Activated CD8-positive, alpha-beta memory T cell treated with anti-CD3 and anti-CD28 coated beads, Interleukin-2, amount 50 U/mL, for 48 hours (primary cell): ENCODE results near the gene ARHGAP6.
"Not testable (repeated sequence)": the region's sequence is repeated elsewhere in the genome, so short reads cannot be mapped to it uniquely, and the experiment has no call there.

Experiments used
- DNase-seq: peaks from one replicate; pipeline ENCODE4 v3.0.0-alpha.2; 2020

Gene ARHGAP6

DNA sequence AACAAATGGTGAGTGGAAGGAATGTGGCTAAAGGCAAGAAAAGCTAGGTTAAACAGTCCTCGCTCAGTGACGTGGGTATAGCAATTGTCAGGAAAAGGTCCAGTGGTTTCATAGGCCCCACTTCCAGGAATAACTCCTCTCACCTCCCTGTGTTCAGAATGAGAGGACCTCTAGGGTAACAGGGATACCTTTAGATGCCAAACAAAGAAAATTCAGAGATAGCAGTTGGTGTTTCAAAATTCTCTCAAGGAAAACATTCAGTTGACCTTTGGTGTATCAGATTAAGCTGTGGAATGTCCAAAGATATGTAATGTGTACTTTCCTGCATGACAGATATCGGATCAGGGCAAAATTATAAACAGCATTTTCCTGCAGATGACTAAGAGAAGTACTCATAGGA lies 155.9 kb downstream of the ARHGAP6 start:
- DNase-seq, result no peak

DNA sequence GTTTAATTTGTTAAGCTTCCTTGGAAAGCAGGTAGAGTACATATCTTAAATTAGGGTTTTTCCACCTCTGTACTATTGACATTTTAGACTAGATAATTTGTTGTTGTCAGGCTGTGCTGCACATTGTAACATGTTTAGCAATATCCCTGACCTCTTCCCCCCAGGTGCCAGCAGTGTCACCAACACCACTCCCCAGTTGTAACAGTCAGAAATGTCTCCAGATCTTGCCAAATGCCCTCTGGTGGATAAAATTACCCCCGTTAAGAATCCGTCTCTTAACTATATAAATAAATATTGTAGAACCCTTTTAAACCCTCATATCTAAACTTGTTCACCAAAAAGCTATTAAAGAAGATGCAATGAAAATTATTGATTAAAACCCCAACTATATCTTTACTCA lies 161.5 kb downstream of the ARHGAP6 start:
- DNase-seq, result no peak

DNA sequence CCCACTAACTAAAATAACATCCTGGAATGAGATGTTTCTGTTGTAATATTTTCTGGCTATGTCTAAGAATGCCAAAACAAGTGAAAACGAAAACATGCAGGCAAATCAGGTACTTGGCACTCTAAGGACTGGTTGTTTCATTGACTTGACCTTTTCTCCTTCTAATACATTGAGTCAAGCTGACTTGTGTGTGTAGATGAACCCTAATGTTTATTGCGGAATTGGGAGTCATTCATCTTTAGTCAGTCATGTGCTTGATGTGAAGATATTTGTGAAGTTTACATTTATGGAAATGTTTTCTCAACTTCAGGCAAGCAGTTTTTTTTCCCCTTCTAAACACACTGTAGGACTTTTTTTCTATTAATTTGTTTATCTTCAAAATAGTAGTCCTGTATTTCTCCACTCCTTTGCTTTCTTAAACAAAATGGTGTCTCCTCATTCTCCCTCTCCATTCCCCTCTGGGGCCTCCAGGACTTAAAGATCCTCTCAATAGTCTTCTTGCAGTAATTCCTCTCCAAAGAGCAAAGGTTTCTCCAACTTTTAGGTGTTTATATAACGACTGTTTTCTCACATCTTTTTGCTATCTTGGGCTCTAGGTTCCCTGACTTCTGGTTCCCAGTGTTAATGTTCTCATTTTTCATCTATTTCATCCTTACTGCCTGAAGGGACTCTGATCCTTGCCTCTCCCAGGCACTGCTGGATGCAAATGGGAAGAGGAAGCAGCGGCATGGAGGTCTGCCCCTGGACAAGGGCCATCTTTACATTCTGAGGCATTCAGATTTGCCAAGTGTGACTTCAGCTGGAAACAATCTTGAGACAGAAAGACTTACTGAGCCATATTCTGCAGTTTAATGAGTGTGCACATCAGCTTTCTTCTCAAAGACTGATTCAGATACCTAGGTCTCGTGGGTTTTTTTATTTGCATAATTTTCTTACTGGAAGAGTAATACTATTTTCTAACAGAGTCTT lies 166.4 kb downstream of the ARHGAP6 start:
- no peak for DNase-seq

DNA sequence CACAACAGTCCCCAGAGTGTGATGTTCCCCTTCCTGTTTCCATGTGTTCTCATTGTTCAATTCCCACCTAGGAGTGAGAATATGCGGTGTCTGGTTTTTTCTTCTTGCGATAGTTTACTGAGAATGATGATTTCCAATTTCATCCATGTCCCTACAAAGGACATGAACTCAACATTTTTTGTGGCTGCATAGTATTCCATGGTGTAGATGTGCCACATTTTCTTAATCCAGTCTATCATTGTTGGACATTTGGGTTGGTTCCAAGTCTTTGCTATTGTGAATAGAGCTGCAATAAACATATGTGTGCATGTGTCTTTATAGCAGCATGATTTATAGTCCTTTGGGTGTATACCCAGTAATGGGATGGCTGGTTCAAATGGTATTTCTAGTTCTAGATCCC lies 174.3 kb downstream of the ARHGAP6 start:
- DNase-seq, result not testable (repeated sequence)

DNA sequence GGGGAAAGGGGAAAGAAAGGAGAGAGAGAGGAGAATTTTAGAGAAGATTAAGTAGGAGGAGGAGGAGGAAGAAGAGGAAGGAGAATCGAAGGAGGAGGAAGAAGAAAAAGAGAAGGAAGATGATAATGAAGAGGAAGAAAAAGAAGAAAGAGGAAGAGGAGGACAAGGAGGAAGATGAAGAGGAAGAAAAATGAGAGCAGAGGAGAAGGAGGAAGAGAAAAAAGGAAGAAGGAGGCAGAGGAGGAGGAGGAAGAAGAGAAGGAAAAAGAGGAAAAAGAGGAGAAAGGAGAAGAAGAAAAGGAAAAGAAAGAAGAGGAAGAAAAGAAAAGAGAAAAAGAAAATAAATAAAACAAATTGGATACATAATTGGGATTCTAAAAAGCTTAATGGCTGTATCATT lies 181.4 kb downstream of the ARHGAP6 start:
- no peak for DNase-seq

DNA sequence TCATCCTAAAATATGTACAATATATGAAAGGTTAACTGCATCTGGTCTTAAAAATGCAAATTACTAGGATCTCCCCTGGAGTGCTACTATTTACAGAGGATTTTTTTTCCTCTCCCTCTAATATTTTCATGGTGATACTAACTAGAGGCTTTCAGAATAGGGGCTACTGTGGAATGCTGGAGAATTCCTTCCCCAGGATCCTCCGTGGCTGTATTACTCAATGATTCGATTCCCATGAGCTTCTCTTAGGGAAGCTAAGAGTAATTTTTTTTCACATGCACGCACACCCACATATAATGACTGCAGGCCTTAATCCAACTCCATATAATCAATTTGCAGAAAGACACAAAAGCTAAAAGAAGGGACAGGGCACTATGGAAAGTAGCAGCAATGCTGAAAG lies 184.7 kb downstream of the ARHGAP6 start:
- no peak for DNase-seq

DNA sequence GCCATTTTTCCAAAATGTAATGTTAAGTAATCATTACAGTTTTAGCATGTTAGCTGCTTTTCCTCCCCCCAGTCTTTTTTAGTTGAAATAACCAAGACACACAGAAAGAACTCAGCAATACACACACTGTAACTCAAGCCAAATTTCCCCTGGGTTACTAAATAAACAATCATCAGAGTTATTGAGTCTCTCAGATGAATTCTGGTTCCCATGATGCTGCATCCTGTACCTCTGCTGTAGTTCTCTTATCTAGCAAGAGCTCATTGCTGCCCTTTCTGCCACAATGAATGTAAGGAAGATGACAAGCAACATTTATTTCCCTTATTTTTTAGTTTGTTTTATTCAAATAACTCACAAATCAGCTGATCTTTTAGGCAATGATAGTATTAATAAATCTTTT lies 185.1 kb downstream of the ARHGAP6 start:
- no peak for DNase-seq

DNA sequence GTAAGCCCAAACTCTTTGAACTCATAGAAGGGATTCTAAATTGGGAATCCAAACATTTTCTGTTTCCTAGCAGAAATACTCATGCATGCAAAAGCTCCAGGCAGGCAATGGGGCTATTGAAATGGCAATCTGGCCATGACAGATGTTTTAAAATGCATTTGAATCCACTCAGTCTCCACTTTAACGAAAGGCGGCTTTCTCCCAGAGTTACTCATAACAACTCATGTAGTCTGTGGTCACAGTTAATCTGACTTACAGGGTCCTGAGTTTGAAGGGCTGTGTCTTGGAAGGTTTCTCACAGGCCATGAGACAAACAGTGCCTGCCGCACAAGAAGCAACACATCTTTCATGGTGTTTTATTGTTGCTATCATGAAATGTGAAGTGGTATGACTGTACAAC lies 186.8 kb downstream of the ARHGAP6 start:
- DNase-seq, result no peak

DNA sequence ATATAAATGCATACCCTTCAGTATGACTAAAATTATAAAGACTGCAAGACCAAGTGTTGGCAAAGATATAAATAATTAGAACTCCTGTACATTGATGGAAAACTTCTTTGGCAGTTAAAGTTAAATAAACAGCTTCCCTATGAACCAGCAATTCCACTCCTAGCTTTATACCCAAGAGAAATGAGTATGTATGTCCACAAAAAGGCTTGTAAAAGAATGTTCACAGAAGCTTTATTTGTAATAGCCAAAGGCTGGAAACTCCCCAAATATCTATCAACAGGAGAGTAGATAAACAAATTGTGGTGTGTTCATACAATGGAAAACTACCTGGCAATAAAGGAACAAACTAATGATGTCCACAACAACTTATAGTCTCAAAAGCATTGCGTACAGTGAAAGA lies 187.7 kb downstream of the ARHGAP6 start:
- DNase-seq, result no peak

DNA sequence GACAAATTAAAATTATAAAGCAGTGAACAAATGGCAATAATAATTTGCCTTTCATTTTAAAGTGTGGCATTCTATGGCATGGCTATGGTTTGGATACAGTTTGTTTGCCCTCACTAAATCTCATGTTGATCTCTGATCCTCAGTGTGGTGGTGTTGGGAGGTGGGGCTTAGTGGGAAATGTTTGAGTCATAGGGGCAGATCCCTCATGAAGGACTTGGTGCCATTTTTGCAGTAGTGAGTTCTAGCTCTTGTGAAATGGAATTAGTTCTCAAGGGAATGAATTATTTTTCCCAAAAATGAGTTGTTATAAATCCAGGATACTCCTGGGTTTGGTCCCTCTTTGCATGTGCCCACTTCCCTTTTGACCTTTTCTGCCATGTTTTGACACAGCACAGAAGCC lies 191.1 kb downstream of the ARHGAP6 start:
- DNase-seq, result no peak

DNA sequence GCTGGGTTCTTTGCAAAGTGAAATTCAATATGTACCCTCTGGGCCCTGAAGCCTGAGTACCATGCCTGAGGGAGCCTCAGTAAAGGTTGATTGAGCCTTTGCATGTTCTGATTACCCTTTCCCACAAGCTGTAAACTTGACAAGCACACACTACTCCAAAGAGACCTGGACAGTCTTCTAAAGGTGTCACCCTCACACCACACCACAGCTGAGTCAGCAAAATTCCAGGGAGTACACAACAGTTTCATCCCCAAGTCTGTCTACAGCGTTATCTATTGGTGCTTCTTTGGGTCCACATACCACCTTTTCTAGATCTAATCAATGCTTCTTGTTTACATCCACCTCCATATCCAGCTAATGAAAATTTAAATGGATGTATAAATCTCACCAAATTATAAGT lies 191.7 kb downstream of the ARHGAP6 start:
- no peak for DNase-seq

DNA sequence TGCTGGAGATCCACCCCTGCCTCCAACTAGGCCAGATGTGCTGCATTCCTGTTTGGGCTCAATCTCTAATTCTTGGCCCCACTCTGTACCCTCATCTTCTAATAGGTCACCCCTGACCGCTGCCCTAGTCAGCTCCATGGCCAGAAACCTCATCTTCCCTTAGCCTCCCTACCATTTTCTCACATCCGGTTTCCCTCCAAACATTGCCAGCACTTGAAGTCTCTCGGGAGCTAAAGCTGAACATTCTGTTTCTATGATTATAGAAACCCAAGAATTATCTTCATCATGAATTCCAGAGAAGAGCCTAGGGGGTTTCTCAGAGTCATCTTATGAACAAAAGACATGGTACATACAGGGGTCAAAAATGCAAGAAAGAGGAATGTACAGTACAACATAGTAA lies 192.8 kb downstream of the ARHGAP6 start:
- DNase-seq, result no peak

DNA sequence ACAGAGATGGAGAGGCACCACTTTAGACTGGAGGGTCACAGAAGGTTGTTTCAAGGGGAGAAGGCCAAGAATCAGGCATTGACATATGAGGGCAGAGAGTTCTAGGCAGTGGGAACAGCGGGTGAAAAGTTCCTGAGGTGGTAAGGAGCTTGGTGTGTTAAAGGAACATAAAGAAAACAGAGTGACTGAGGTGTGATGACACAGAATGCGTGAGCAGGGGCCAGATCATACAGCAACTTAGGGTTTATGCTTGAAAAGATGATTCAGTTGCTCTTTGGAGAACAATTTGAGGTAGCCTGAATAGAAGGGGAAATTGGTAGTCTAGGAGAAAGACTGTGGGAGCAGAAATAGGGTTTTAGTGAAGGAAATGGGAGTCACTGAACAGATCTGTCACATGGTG lies 193.3 kb downstream of the ARHGAP6 start:
- DNase-seq, result no peak

DNA sequence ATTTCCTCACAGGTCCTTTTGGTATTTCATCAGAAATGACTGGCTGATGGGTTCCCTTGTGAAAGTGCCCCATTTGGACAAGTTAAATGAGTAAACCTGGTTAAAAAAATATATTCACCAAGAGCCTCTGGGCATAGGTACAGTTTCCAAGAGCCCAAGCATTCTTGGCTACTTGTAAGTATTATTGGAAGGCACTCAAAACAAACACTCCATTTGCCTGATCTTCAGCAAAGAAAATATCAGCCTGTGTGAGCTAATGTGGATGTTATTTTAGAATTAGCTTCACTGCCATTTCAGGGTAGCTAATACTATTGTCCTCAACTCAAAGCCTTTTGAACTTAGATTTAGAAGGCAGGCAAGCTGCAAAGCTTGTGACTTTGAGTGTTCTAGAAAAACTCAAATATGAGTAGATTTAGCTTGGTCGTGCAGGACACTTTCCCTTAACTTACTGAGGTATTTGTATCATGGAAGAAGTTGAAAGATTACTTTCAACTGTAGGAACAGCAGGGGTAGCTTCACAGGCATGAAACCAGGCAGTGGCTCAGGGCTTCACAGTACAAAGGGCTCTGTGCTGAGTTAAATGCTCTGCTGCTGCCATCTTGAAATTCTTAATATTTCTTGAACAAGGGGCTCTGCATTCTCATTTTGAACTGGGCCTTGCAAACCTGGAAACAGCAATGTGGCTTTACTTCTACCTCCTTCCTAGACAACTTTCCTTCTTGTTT lies 195.3 kb downstream of the ARHGAP6 start:
- no peak for DNase-seq

DNA sequence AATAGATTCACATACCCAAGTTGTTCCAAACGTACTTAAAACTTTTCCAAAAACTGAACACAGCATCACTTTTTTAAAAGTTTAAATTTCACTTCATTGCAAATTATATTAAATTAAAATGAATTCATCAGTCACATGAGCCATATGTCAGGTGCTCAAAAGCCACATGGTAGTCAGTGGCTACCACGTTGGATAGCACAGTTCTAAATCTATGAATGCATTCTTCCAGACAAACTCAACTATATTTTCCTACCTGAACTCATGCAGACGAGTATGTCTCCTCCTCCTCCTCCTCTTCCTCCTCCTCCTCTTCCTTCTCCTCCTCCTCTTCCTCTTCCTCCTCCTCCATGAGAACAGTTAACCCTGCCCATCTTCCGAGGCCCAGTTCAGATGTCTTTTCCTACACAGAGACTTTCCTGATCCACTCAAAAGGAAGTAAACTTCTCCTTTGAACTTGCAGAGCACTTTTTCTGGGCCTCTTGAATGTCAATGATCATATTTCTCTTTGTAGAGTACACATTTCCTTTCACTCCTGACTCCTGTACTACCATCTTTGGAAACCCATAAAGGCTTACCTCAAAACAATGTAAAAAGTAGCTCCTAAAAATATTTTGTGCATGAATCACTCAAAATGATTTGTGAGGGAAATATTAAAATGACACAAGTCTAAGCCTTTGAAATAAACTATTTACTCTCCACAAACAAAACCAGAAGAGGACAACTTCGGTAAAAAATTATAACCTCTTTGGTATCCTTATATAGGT lies 199.9 kb downstream of the ARHGAP6 start:
- DNase-seq, result no peak

DNA sequence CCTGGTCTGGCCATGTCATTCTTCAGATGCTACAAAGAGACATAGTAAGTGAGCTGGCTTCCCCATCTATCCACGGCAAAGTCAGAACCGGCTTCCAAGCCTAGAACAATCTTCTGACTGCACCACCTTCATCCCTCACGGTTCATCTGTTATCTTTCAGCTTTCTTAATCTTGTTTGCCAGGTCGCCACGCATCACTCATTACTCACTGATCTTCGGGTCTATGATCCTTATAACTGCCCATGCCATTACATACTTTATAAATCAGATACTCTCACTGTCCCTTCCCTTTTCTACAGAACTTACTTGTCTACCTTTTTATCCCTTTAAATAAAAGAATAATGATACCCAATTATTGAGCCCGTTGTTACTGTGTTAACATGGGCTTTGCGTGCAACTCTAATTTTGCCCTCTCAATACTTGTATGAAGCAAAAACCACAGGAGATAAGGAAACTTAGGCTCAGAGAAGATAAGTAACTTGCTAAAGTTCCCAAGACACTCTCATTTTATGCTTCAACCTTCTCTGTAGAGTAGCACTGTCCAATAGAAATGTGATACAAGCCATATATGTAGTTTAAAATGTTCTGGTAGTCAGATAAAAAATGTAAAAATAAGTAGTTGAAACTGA lies 200.8 kb downstream of the ARHGAP6 start:
- no peak for DNase-seq

DNA sequence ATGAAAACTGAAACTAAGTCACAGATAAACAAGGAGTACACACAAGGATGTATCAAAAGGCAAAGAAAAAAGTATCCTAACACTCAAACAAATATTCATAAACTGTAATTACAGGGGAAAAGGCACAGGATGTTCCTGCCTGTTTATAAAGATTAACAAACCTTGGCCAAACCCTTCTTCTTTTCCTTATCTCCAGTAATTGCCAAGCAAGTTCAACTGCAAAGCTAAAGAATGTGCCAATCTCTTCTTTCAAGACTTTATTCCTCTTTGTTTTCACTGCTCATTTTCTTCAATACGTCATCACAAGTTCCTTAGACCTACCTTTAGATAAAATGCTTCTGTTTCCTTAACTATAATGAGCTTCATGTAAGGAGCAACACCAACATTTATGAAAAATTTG lies 201.3 kb downstream of the ARHGAP6 start:
- DNase-seq, result no peak

DNA sequence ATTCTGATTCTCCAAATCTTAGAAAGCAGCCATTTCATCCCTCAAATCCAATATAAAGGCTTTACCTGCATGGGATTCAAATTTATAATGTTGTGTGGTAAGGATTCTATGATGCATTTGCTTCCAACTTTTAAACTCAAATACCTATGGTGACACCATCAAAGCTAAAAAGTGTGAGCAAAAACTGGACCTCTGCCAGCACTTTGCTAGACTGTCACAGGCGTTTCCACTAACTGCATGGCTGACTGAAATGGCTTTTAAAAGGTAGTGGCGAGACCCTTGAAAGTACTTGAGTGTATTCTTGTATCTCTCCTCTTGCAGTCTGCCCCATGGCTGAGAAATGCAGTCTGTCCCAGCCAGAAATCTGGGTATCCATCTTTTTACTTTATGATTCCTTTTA lies 203.1 kb downstream of the ARHGAP6 start:
- DNase-seq, result no peak

DNA sequence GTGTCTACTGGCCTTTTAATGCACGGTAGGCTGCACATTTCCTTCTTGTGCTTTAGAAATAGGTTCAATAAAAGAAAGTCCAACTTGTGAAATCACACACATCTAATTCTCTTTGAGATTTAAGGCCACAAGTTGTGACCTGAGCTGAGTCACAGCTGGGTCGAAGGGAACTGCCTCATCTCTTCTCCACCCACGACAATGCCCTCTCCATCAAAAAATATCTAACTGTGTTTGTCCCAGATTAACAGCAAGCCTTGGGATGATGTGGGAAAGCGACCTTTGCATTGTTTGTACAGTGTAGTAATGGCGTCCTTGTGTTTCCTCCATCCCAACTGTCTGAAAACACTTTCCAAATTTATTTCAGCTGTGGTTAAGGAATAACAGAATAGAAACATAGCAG lies 203.6 kb downstream of the ARHGAP6 start:
- DNase-seq, result no peak

DNA sequence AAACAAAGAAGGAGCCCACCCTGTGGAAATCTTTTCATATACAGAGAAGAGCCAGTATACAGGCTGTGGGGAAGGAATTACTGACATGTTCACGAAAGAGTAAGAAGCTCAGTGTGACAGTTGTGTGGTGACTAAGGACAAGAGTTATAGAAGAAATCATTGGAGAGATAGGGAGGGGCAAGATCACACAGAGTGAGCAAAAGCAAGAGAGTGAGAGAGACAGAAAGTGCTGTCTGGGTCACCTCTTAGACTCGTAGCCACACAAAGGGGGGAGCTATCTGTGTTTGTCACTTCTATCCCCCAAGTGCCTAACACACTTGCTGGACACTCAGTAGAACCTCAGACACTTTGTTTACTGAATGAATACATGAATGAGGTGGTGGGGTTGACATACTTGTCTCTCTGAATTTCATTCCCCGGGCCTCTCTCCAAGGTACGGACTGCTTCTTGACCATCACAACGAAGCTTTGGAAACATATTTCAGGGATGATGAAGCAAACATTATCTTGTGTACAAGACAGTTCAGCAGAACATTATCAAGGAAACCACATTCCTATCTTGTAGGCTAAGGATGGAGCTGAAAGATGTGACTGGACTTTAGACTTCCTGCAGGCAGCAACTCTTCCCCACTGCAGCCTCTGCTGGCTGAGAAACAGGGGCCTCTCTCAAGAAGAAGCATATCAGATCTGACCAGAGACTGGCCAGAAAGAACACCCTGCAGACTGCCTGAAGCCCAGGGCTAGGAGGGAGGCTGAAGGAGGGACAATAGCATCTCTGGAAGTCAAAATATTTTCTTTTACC lies 204.3 kb downstream of the ARHGAP6 start:
- DNase-seq, result no peak

DNA sequence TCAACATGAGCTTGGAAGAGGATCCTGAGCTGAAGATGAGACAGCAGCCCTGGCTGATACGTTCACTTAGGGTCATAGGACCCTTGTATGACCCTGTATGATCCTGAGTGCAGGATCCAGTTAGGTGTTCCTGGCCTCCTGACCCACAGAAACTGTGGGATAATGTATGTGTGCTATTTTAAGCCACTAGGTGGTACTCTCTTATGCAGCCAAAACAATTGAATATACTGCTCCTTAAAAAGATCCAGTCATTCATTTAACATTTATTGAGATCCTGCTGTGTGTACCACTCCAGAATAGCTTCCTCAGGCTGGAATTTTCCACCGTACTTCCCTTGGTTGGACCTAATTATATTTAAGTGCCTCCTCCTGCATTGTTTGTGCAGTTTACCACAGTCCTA lies 205.4 kb downstream of the ARHGAP6 start:
- DNase-seq, result no peak

DNA sequence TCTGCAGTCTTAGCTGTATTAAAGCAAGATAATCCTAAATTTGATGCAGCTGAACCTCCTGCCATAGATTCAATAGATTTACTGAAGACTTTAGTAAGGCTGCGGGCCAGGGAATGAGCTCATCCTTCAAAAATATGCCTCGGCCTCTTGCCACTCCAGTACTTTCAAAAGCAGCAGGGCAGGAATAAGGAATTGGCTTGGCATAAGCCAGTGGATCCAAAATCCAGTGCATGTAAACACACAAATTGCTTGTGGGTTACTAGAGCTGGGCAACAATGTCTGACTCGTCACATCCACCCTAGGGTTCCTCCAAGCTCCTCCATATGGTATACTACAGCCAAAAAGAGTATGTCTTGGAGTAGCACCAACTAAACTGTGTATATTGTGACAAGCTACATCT lies 207.6 kb downstream of the ARHGAP6 start:
- no peak for DNase-seq
